ENCODE results near the gene WDR48.

WDR48 gene

DNA sequence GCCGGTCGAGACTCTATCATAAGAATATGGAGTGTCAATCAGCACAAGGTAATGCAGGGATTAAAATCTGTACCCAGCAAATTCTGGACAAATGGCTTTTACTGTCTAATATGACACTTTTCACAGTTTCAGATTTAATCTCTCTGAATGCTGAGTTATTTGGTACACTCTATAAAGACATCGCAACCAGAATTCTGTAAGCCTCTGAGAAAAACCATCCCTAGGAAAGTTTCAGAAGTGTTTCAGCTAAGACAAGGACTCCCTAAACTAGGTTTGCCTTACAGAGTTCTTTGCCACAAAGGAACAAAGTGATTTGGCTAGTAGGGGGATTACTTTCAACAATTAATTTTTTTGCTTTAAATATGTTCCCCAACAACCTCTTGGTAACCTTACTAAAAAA, 11.3 kb downstream of the WDR48 start:
- Histone ChIP-seq H3K36me3 (ENCODE audit: control insufficient read depth, insufficient read depth, low read length) (peaks cover 24% of the 10 kb centered on the region), H3K27ac (ENCODE audit: low read depth, low read length, severe bottlenecking) (no peak overlapping the region), H3K9me3 (ENCODE audit: control insufficient read depth, low read length) (no peaks in the 10 kb centered on the region), H3K4me3 (ENCODE audit: extremely low read depth, insufficient read depth, low read length, poor library complexity, severe bottlenecking) (no peak overlapping the region), H3K4me1 (ENCODE audit: control insufficient read depth, insufficient read depth, low read length, poor library complexity, severe bottlenecking) (peaks cover 3% of the 10 kb centered on the region)
- 100% methylated on average over 2 to 3 of the region's 3 CpGs for WGBS, 2 experiments (ENCODE audit: insufficient coverage in 2 of 2)

GRCh38 chr3:39064646-39065045, 12.8 kb downstream of the WDR48 start:
- 100% methylated on average over 1 of the region's 1 CpG; no CpG with 5 or more reads in 1 of the 2 experiments for WGBS, 2 experiments (ENCODE audit: insufficient coverage in 2 of 2)

GRCh38 chr3:39065197-39065596, 13.4 kb downstream of the WDR48 start:
- 57 to 67% methylated on average over 1 of the region's 1 CpG for WGBS, 2 experiments (ENCODE audit: insufficient coverage in 2 of 2)
- Histone ChIP-seq H3K4me1 (ENCODE audit: control insufficient read depth, insufficient read depth, low read length, poor library complexity, severe bottlenecking) (no peaks in the 10 kb centered on the region), H3K27ac (ENCODE audit: low read depth, low read length, severe bottlenecking) (peak overlapping the region; percentile 38), H3K36me3 (ENCODE audit: control insufficient read depth, insufficient read depth, low read length) (peaks cover 42% of the 10 kb centered on the region), H3K4me3 (ENCODE audit: extremely low read depth, insufficient read depth, low read length, poor library complexity, severe bottlenecking) (no peak overlapping the region), H3K9me3 (ENCODE audit: control insufficient read depth, low read length) (no peaks in the 10 kb centered on the region)

More at GRCh38 chr3:39064646-39065045, 12.8 kb downstream of the WDR48 start:
- Histone ChIP-seq H3K4me1 (ENCODE audit: control insufficient read depth, insufficient read depth, low read length, poor library complexity, severe bottlenecking) (no peaks in the 10 kb centered on the region), H3K27ac (ENCODE audit: low read depth, low read length, severe bottlenecking) (peak overlapping the region; percentile 38), H3K36me3 (ENCODE audit: control insufficient read depth, insufficient read depth, low read length) (peaks cover 37% of the 10 kb centered on the region), H3K4me3 (ENCODE audit: extremely low read depth, insufficient read depth, low read length, poor library complexity, severe bottlenecking) (no peak overlapping the region), H3K9me3 (ENCODE audit: control insufficient read depth, low read length) (no peaks in the 10 kb centered on the region)

GRCh38 chr3:39067286-39067685, 15.5 kb downstream of the WDR48 start:
- Histone ChIP-seq H3K36me3 (ENCODE audit: control insufficient read depth, insufficient read depth, low read length) (peaks cover 53% of the 10 kb centered on the region), H3K4me3 (ENCODE audit: extremely low read depth, insufficient read depth, low read length, poor library complexity, severe bottlenecking) (no peak overlapping the region), H3K4me1 (ENCODE audit: control insufficient read depth, insufficient read depth, low read length, poor library complexity, severe bottlenecking) (no peaks in the 10 kb centered on the region), H3K27ac (ENCODE audit: low read depth, low read length, severe bottlenecking) (no peak overlapping the region), H3K9me3 (ENCODE audit: control insufficient read depth, low read length) (no peaks in the 10 kb centered on the region)
- WGBS, 2 experiments (ENCODE audit: insufficient coverage in 2 of 2): 88 to 95% methylated on average over 1 of the region's 1 CpG

DNA sequence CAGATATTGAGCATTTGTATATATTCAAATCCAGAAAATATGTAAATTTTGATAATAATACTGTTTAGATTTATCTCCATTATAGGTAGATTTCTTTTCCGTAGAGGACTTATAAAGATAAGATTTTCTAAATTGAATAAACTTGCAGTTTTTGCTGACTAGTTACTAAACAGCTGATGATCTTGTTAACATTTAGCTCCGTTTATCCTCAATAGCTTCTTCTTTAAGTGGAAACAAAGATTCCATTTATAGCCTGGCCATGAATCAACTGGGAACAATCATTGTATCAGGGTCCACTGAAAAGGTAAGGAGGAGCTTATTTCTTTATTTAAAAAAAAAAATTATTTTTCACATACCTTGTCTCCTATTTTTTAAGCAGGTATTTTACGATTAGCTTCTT, 16.7 kb downstream of the WDR48 start:
- no peak overlapping the region for H3K4me3 ChIP-seq (ENCODE audit: extremely low read depth, insufficient read depth, low read length, poor library complexity, severe bottlenecking)
- no peaks in the 10 kb centered on the region for H3K4me1 ChIP-seq (ENCODE audit: control insufficient read depth, insufficient read depth, low read length, poor library complexity, severe bottlenecking)
- peaks cover 61% of the 10 kb centered on the region for H3K36me3 ChIP-seq (ENCODE audit: control insufficient read depth, insufficient read depth, low read length)
- 100% methylated on average over 1 of the region's 3 CpGs; no CpG with 5 or more reads in 1 of the 2 experiments for WGBS, 2 experiments (ENCODE audit: insufficient coverage in 2 of 2)
- H3K9me3 ChIP-seq (ENCODE audit: control insufficient read depth, low read length): no peaks in the 10 kb centered on the region
- no peak overlapping the region for H3K27ac ChIP-seq (ENCODE audit: low read depth, low read length, severe bottlenecking)

GRCh38 chr3:39075910-39076309, 24.1 kb downstream of the WDR48 start:
- peaks cover 76% of the 10 kb centered on the region for H3K36me3 ChIP-seq (ENCODE audit: control insufficient read depth, insufficient read depth, low read length)

GRCh38 chr3:39079530-39079929, 27.7 kb downstream of the WDR48 start:
- no peaks in the 10 kb centered on the region for H3K9me3 ChIP-seq (ENCODE audit: control insufficient read depth, low read length)
- H3K4me1 ChIP-seq (ENCODE audit: control insufficient read depth, insufficient read depth, low read length, poor library complexity, severe bottlenecking): no peaks in the 10 kb centered on the region
- H3K27ac ChIP-seq (ENCODE audit: low read depth, low read length, severe bottlenecking): no peak overlapping the region
- H3K36me3 ChIP-seq (ENCODE audit: control insufficient read depth, insufficient read depth, low read length): peaks cover 67% of the 10 kb centered on the region
- H3K4me3 ChIP-seq (ENCODE audit: extremely low read depth, insufficient read depth, low read length, poor library complexity, severe bottlenecking): no peak overlapping the region

More at GRCh38 chr3:39075910-39076309, 24.1 kb downstream of the WDR48 start:
- no peaks in the 10 kb centered on the region for H3K9me3 ChIP-seq (ENCODE audit: control insufficient read depth, low read length)
- no peaks in the 10 kb centered on the region for H3K4me1 ChIP-seq (ENCODE audit: control insufficient read depth, insufficient read depth, low read length, poor library complexity, severe bottlenecking)
- H3K4me3 ChIP-seq (ENCODE audit: extremely low read depth, insufficient read depth, low read length, poor library complexity, severe bottlenecking): no peak overlapping the region
- H3K27ac ChIP-seq (ENCODE audit: low read depth, low read length, severe bottlenecking): no peak overlapping the region
- 89 to 94% methylated on average over 6 of the region's 10 CpGs for WGBS, 2 experiments (ENCODE audit: insufficient coverage in 2 of 2)

- H3K27ac ChIP-seq (ENCODE audit: low read depth, low read length, severe bottlenecking): no peak overlapping the region
- no peak overlapping the region for H3K4me3 ChIP-seq (ENCODE audit: extremely low read depth, insufficient read depth, low read length, poor library complexity, severe bottlenecking)
- H3K36me3 ChIP-seq (ENCODE audit: control insufficient read depth, insufficient read depth, low read length): peaks cover 67% of the 10 kb centered on the region
- H3K4me1 ChIP-seq (ENCODE audit: control insufficient read depth, insufficient read depth, low read length, poor library complexity, severe bottlenecking): no peaks in the 10 kb centered on the region
- H3K9me3 ChIP-seq (ENCODE audit: control insufficient read depth, low read length): no peaks in the 10 kb centered on the region
Measured at GRCh38 chr3:39080026-39080425, 28.2 kb downstream of the WDR48 start.

DNA sequence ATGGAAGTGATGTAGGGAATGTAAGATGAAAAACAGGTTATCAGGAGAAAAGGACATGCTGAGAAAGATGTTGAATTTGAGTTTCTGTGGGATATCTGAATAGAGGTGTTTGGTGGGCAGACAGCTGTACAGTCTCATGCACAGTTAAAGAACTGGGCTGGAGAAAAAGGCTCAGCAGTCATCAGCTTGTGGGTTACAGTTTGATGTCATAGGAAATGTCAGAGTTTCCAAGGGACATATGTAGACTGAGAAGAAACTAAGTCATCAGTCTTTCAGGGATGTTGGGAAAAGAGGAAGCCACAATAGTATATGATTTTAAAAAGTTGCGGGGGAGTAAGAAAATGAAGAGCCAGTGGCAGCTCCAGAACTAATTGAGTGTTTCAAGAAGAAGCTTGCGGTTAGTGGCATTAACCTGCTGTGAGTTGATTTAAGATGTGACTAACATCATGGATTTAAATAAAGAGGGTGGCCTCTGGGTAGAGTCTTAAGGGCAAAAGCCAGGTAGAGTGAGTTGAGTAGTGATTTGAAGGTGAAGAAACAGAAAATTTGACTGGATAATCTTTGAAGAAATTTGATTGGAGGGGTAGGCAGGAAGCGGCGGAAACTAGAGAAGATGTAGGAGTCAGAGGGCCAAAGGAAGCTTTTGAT, 31.0 kb downstream of the WDR48 start:
- H3K36me3 ChIP-seq (ENCODE audit: control insufficient read depth, insufficient read depth, low read length): peaks cover 66% of the 10 kb centered on the region
- H3K27ac ChIP-seq (ENCODE audit: low read depth, low read length, severe bottlenecking): no peak overlapping the region
- no peaks in the 10 kb centered on the region for H3K9me3 ChIP-seq (ENCODE audit: control insufficient read depth, low read length)
- no peak overlapping the region for H3K4me3 ChIP-seq (ENCODE audit: extremely low read depth, insufficient read depth, low read length, poor library complexity, severe bottlenecking)
- 99 to 100% methylated on average over 4 of the region's 4 CpGs for WGBS, 2 experiments (ENCODE audit: insufficient coverage in 2 of 2)
- H3K4me1 ChIP-seq (ENCODE audit: control insufficient read depth, insufficient read depth, low read length, poor library complexity, severe bottlenecking): no peaks in the 10 kb centered on the region

DNA sequence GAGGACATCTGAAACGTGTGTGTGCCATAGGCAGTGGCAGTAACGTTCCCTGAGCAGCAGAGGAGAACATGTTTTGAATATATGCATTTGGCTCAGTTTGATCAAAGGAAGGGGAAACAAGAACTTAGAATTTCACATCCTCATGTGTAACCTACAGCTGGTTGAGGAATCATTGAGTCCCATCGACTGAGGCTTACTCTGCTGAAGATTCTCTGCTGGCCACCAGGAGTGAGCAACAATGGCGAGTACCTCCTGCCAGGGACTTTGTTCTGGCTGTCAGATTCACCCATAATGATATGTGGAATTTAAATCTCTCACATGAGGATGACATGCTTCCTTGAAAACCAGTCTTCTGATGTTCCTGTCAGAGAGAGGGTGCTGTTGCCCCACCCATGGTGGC, 34.3 kb downstream of the WDR48 start:
- Histone ChIP-seq H3K4me3 (ENCODE audit: extremely low read depth, insufficient read depth, low read length, poor library complexity, severe bottlenecking) (no peak overlapping the region), H3K27ac (ENCODE audit: low read depth, low read length, severe bottlenecking) (no peak overlapping the region), H3K36me3 (ENCODE audit: control insufficient read depth, insufficient read depth, low read length) (peaks cover 73% of the 10 kb centered on the region), H3K4me1 (ENCODE audit: control insufficient read depth, insufficient read depth, low read length, poor library complexity, severe bottlenecking) (peaks cover 6% of the 10 kb centered on the region), H3K9me3 (ENCODE audit: control insufficient read depth, low read length) (no peaks in the 10 kb centered on the region)
- 87 to 92% methylated on average over 4 of the region's 4 CpGs for WGBS, 2 experiments (ENCODE audit: insufficient coverage in 2 of 2)

GRCh38 chr3:39088456-39088855, 36.6 kb downstream of the WDR48 start:
- no peak overlapping the region for H3K27ac ChIP-seq (ENCODE audit: low read depth, low read length, severe bottlenecking)
- 100% methylated on average over 2 of the region's 3 CpGs for WGBS, 2 experiments (ENCODE audit: insufficient coverage in 2 of 2)
- peaks cover 6% of the 10 kb centered on the region for H3K4me1 ChIP-seq (ENCODE audit: control insufficient read depth, insufficient read depth, low read length, poor library complexity, severe bottlenecking)
- H3K9me3 ChIP-seq (ENCODE audit: control insufficient read depth, low read length): no peaks in the 10 kb centered on the region
- H3K4me3 ChIP-seq (ENCODE audit: extremely low read depth, insufficient read depth, low read length, poor library complexity, severe bottlenecking): no peak overlapping the region
- peaks cover 77% of the 10 kb centered on the region for H3K36me3 ChIP-seq (ENCODE audit: control insufficient read depth, insufficient read depth, low read length)
